Smooth muscle cell (in vitro differentiated cells): Measurements from ENCODE around the gene ESR1. TPM values are rescaled to one million over a fixed set of nuclear protein-coding genes. Genes with fewer than 3 reads are reported as not detected.
"Not testable (repeated sequence)": the region's sequence is repeated elsewhere in the genome, so short reads cannot be mapped to it uniquely, and the experiment has no call there.

Experiments used
- DNase-seq: peaks from one replicate; lab custom pipeline; 2025; ENCODE audit not compliant: unreplicated experiment; lab: John Stamatoyannopoulos, UW
- H2AFZ ChIP-seq: fragments of 200-600 bp; sonication (generic); 2 replicates; pipeline ENCODE4 v1.6.0; 2016; ENCODE audit warnings: antibody characterized with exemption, low read depth, mild to moderate bottlenecking
- H3F3A ChIP-seq: fragments of 200-600 bp; sonication (generic); 2 replicates; pipeline ENCODE4 v1.6.0; 2017; ENCODE audit warnings: antibody characterized with exemption, low read depth
- H3K27ac ChIP-seq: fragments of 200-600 bp; sonication (generic); 2 replicates; pipeline ENCODE4 v1.5.1; 2016; ENCODE audit warnings: low read depth, mild to moderate bottlenecking
- H3K27me3 ChIP-seq: fragments of 200-600 bp; sonication (generic); 2 replicates; pipeline ENCODE4 v1.6.1; 2016; ENCODE audit warnings: low read depth, mild to moderate bottlenecking
- H3K36me3 ChIP-seq: fragments of 200-600 bp; sonication (generic); 2 replicates; pipeline ENCODE4 v1.5.1; 2016; ENCODE audit warnings: low read depth
- H3K4me1 ChIP-seq: fragments of 200-600 bp; sonication (generic); 2 replicates; pipeline ENCODE4 v1.5.1; 2016; ENCODE audit warnings: low read depth
- H3K4me2 ChIP-seq: fragments of 200-600 bp; sonication (generic); 2 replicates; pipeline ENCODE4 v1.6.0; 2016; ENCODE audit warnings: mild to moderate bottlenecking
- H3K4me3 ChIP-seq: fragments of 200-600 bp; sonication (generic); 2 replicates; pipeline ENCODE4 v1.5.1; 2016; ENCODE audit warnings: mild to moderate bottlenecking
- H3K79me2 ChIP-seq: fragments of 200-600 bp; sonication (generic); 2 replicates; pipeline ENCODE4 v1.6.0; 2016; ENCODE audit warnings: low read depth, mild to moderate bottlenecking
- H3K9ac ChIP-seq: fragments of 200-600 bp; sonication (generic); 2 replicates; pipeline ENCODE4 v1.6.0; 2016; ENCODE audit warnings: low read depth
- H3K9me3 ChIP-seq: fragments of 200-600 bp; sonication (generic); replicated peaks from 2 replicates; pipeline ENCODE4 v1.5.1; 2016; ENCODE audit warnings: low read depth
- H4K20me1 ChIP-seq: fragments of 200-600 bp; sonication (generic); 2 replicates; pipeline ENCODE4 v1.6.0; 2016; ENCODE audit warnings: low read depth
- WGBS: methylation state at CpG from one replicate; pipeline ENCODE4 v1.1.7; 2016; ENCODE audit warnings: low lambda C conversion rate; 5-methylcytosine and 5-hydroxymethylcytosine counted together
- polyA plus RNA-seq: library from polyadenylated mRNA; unstranded; fragments of >200 nt; fragmentation: Nextera tagmentation; extraction: Ambion mirVana; gene quantifications from 2 replicates; pipeline ENCODE4 v1.2.1, GENCODE V29; 2016
- total RNA-seq: library from RNA; depleted of rRNA; stranded (reverse); fragments of >200 nt; gene quantifications from 2 replicates; pipeline ENCODE4 v1.2.3, GENCODE V29; 2014
- TF ChIP-seq, protein P1 (sequence below): fragments of 200-600 bp; sonication (generic); IDR thresholded peaks from 2 replicates; pipeline ENCODE4 v1.5.1; 2017; ENCODE audit warnings: borderline replicate concordance, mild to moderate bottlenecking, antibody characterized with exemption; ENCODE audit not compliant: insufficient read depth, poor library complexity, severe bottlenecking

ESR1 gene
- total and polyA plus RNA-seq, 2 experiments from 2014 or later, result 0.16 TPM; not detected in 1

DNA sequence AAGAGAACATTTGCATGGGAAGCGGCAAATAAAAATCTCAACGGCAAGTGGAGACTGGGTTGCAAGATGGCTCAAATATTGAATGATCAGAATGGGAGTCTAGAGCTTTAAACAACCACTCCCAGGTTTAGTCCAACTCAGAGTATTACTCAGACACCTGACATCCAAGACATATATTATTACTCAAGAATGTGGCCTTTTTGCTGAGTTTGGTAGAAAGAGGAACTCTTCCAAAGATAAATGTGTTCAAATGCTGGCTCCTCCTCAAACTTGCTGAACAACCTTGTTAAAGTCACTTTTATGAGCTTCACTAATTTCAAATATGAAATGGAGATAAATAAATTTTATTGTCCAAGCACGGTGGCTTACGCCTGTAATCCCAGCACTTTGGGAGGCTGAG, 77.8 kb downstream of the ESR1 start:
- no peaks in the 10 kb centered on the region for H3K9me3 ChIP-seq
- TF ChIP-seq, protein P1, sequence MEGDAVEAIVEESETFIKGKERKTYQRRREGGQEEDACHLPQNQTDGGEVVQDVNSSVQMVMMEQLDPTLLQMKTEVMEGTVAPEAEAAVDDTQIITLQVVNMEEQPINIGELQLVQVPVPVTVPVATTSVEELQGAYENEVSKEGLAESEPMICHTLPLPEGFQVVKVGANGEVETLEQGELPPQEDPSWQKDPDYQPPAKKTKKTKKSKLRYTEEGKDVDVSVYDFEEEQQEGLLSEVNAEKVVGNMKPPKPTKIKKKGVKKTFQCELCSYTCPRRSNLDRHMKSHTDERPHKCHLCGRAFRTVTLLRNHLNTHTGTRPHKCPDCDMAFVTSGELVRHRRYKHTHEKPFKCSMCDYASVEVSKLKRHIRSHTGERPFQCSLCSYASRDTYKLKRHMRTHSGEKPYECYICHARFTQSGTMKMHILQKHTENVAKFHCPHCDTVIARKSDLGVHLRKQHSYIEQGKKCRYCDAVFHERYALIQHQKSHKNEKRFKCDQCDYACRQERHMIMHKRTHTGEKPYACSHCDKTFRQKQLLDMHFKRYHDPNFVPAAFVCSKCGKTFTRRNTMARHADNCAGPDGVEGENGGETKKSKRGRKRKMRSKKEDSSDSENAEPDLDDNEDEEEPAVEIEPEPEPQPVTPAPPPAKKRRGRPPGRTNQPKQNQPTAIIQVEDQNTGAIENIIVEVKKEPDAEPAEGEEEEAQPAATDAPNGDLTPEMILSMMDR, result no peak
- WGBS, result 83% methylated on average over 4 of the region's 4 CpGs
- no peak overlapping the region for H3K4me2 ChIP-seq
- H3F3A ChIP-seq, result no peaks in the 10 kb centered on the region
- no peak overlapping the region for H3K27ac ChIP-seq
- DNase-seq, result no peak
- no peaks in the 10 kb centered on the region for H4K20me1 ChIP-seq
- no peaks in the 10 kb centered on the region for H3K79me2 ChIP-seq
- no peak overlapping the region for H3K9ac ChIP-seq
- no peak overlapping the region for H2AFZ ChIP-seq
- no peak overlapping the region for H3K4me3 ChIP-seq
- H3K27me3 ChIP-seq, result no peaks in the 10 kb centered on the region
- H3K36me3 ChIP-seq, result no peaks in the 10 kb centered on the region
- H3K4me1 ChIP-seq, result no peaks in the 10 kb centered on the region

DNA sequence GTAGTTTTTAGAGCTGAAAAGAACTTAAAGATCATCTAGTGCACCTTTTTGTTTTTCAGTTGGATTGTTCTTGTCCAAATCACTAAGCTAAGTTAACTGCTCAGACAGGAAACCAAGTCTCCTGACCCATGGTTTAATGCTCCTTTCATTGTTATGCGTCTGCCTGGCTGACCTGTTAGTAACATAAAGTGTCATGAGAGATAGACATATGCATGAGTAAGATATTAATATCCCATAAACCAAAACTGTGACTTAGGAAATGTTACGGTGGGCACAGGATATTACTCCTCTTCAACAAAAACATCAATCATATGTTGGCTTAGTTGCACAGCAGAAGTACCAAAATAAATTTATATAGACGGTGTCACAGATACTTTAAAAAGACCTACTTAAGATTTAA, 84.0 kb downstream of the ESR1 start:
- H3K79me2 ChIP-seq, result no peaks in the 10 kb centered on the region
- DNase-seq, result no peak
- H3K27ac ChIP-seq, result no peak overlapping the region
- no peak overlapping the region for H3K4me3 ChIP-seq
- no peaks in the 10 kb centered on the region for H3K27me3 ChIP-seq
- no peaks in the 10 kb centered on the region for H3F3A ChIP-seq
- no peaks in the 10 kb centered on the region for H3K4me1 ChIP-seq
- WGBS, result 88% methylated on average over 3 of the region's 3 CpGs
- no peaks in the 10 kb centered on the region for H4K20me1 ChIP-seq
- no peaks in the 10 kb centered on the region for H3K9me3 ChIP-seq
- TF ChIP-seq, protein P1, result no peak
- H3K36me3 ChIP-seq, result no peaks in the 10 kb centered on the region
- no peak overlapping the region for H3K9ac ChIP-seq
- H3K4me2 ChIP-seq, result no peak overlapping the region
- no peak overlapping the region for H2AFZ ChIP-seq

DNA sequence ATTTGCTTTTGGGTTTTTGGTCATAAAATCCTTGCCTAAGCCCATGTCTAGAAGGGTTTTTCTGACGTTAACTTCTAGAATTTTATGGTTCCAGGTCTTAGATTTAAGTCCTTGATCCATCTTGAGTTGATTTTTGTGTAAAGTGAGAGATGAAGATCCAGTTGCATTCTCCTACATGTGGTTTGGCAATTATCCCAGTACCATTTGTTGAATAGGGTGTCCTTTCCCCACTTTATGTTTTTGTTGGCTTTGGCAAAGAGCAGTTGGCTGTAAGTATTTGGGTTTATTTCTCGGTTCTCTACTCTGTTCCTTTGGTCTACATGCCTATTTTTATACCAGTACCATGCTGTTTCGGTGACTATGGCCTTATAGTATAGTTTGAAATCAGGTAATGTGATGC, 86.9 kb downstream of the ESR1 start:
- not testable (repeated sequence) for H3K27ac ChIP-seq, H3K4me3 ChIP-seq, H3K27me3 ChIP-seq, H3K4me2 ChIP-seq, DNase-seq, H3F3A ChIP-seq, H3K4me1 ChIP-seq, H3K9me3 ChIP-seq, H3K36me3 ChIP-seq, H2AFZ ChIP-seq, H3K9ac ChIP-seq, H3K79me2 ChIP-seq, H4K20me1 ChIP-seq
- 74% methylated on average over 3 of the region's 3 CpGs for WGBS

DNA sequence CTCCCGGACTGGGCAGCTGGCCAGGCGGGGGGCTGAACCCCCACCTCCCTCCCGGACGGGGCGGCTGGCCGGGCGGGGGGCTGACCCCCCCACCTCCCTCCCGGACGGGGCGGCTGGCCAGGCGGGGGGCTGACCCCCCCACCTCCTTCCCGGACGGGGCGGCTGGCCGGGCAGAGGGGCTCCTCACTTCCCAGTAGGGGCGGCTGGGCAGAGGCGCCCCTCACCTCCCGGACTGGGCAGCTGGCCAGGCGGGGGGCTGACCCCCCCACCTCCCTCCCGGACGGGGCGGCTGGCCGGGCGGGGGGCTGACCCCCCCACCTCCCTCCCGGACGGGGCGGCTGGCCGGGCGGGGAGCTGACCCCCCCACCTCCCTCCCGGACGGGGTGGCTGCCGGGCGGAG, 91.7 kb downstream of the ESR1 start:
- DNase-seq, H3K9me3 ChIP-seq, H3K79me2 ChIP-seq, H3K4me3 ChIP-seq, H3K27me3 ChIP-seq, H4K20me1 ChIP-seq, H2AFZ ChIP-seq, H3K9ac ChIP-seq, H3K4me2 ChIP-seq, H3K36me3 ChIP-seq, H3F3A ChIP-seq, H3K4me1 ChIP-seq, H3K27ac ChIP-seq: not testable (repeated sequence)
- WGBS, result no CpG with 5 or more reads among the region's 33 CpGs

DNA sequence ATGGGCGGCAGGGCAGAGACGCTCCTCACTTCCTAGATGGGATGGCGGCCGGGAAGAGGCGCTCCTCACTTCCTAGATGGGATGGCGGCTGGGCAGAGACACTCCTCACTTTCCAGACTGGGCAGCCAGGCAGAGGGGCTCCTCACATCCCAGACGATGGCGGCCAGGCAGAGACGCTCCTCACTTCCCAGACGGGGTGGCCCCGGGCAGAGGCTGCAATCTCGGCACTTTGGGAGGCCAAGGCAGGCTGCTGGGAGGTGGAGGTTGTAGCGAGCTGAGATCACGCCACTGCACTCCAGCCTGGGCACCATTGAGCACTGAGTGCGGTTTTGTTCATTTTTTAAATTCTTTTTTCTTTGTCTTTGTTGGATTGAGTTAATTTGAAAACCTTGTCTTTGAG, 92.3 kb downstream of the ESR1 start:
- H3K79me2 ChIP-seq, H3K9me3 ChIP-seq, H3K36me3 ChIP-seq, H3K4me3 ChIP-seq, H3K27me3 ChIP-seq, H3F3A ChIP-seq, H3K27ac ChIP-seq, H3K4me2 ChIP-seq, H2AFZ ChIP-seq, DNase-seq, H3K4me1 ChIP-seq, H3K9ac ChIP-seq, H4K20me1 ChIP-seq: not testable (repeated sequence)
- whole genome bisulfite sequencing, result 98% methylated on average over 15 of the region's 15 CpGs
